Measurements from ENCODE around the gene MTR. TPM values are rescaled to one million over a fixed set of nuclear protein-coding genes. Genes with fewer than 3 reads are reported as not detected.

The MTR gene
- total RNA-seq, 1 experiment from 2014 or later = 35.5 TPM

DNA sequence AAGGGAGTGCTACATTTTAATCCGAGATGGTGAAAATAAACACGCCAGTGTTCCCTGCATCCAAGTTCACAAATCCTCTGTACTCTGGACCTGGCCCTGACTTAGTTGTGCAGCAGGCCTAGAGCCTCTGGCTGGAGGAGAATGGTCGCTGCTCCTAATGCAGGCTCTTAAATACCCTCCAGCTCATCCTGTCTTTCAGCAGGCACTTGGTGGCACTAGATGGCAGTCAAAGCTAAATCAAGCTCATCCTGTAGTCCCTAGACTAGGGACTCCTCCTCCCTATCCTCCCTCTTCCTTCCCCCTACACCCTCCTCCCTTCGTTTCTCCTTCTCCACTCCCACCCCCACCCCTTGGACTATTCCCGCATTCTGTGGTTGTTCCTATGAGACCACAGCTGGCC is 41.6 kb upstream of the MTR start:
- H2BK20ac ChIP-seq (ENCODE audit: low read depth, low read length, poor library complexity, severe bottlenecking) = no peak overlapping the region
- H2AK5ac ChIP-seq (ENCODE audit: insufficient read length, low read length) = no peak overlapping the region
- H3K23me2 ChIP-seq (ENCODE audit: insufficient read length, low read depth, low read length, poor library complexity, severe bottlenecking) = no peaks in the 10 kb centered on the region
- H3K4ac ChIP-seq (ENCODE audit: low read depth, low read length) = no peak overlapping the region
- H2BK15ac ChIP-seq (ENCODE audit: low read depth, low read length) = no peak overlapping the region
- H3K18ac ChIP-seq (ENCODE audit: insufficient read length, low read depth, low read length) = no peak overlapping the region
- TF ChIP-seq, protein P1, sequence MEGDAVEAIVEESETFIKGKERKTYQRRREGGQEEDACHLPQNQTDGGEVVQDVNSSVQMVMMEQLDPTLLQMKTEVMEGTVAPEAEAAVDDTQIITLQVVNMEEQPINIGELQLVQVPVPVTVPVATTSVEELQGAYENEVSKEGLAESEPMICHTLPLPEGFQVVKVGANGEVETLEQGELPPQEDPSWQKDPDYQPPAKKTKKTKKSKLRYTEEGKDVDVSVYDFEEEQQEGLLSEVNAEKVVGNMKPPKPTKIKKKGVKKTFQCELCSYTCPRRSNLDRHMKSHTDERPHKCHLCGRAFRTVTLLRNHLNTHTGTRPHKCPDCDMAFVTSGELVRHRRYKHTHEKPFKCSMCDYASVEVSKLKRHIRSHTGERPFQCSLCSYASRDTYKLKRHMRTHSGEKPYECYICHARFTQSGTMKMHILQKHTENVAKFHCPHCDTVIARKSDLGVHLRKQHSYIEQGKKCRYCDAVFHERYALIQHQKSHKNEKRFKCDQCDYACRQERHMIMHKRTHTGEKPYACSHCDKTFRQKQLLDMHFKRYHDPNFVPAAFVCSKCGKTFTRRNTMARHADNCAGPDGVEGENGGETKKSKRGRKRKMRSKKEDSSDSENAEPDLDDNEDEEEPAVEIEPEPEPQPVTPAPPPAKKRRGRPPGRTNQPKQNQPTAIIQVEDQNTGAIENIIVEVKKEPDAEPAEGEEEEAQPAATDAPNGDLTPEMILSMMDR (conservative IDR thresholded peaks at IDR 0.05) = peak; percentile 69
- no peaks in the 10 kb centered on the region for H3K27me3 Mint-ChIP-seq (ENCODE audit: low read depth)
- no peaks in the 10 kb centered on the region for H3K79me2 ChIP-seq (ENCODE audit: insufficient read depth, low read length)
- no peak overlapping the region for H3K14ac ChIP-seq (ENCODE audit: insufficient read depth, low read length)
- H2BK12ac ChIP-seq (ENCODE audit: insufficient read length, low read depth, low read length) = no peak overlapping the region
- no peak overlapping the region for H2BK120ac ChIP-seq (ENCODE audit: low read depth, low read length, poor library complexity, severe bottlenecking)
- no peak overlapping the region for H3K23ac ChIP-seq (ENCODE audit: insufficient read length, low read depth, low read length)
- no peak overlapping the region for H4K8ac ChIP-seq (replicated peaks; ENCODE audit: insufficient read length, low read depth, low read length)
- peaks cover 0 to 8% (median 6%) of the 10 kb centered on the region in 3 experiments; a peak in 3 of 7 replicates for H3K36me3 Mint-ChIP-seq (ENCODE audit: insufficient read depth in 1 of 3, low read depth in 3 of 3)
- peak; percentile 62 for DNase-seq
- H3K27me3 ChIP-seq (ENCODE audit: insufficient read depth, low read length) = no peaks in the 10 kb centered on the region
- peaks cover 0 to 2% of the 10 kb centered on the region in 2 experiments; a peak in 1 of 4 replicates for H3K4me1 Mint-ChIP-seq
- no peak overlapping the region for H2BK5ac ChIP-seq (ENCODE audit: insufficient read length, low read length)
- H3K9me3 ChIP-seq (ENCODE audit: control insufficient read depth, low read depth, low read length) = no peaks in the 10 kb centered on the region
- H3K9me3 Mint-ChIP-seq = no peaks in the 10 kb centered on the region
- H3K56ac ChIP-seq (ENCODE audit: insufficient read length, low read depth, low read length) = no peak overlapping the region
- H4K5ac ChIP-seq (ENCODE audit: insufficient read length, low read depth, low read length) = no peak overlapping the region
- H3T11ph ChIP-seq (ENCODE audit: low read length) = no peak overlapping the region
- H3K27ac ChIP-seq (ENCODE audit: insufficient read length, low read depth, low read length) = no peak overlapping the region
- 0 out of 7 replicates have a peak overlapping the region, but pooled peaks of 1 of the 3 experiments have one; percentile 89 for H3K27ac Mint-ChIP-seq
- no peak overlapping the region for H3K9ac ChIP-seq (ENCODE audit: extremely low read depth, insufficient read length, low read length)
- H4K91ac ChIP-seq (ENCODE audit: insufficient read length, low read depth, low read length) = no peak overlapping the region
- no peak overlapping the region for H2AFZ ChIP-seq (ENCODE audit: low read length)
- H3K4me3 Mint-ChIP-seq = no peak overlapping the region
- no peaks in the 10 kb centered on the region for H3K79me1 ChIP-seq (ENCODE audit: insufficient read depth, low read depth, low read length, poor library complexity, severe bottlenecking)
- no peak overlapping the region for H3K4me2 ChIP-seq (ENCODE audit: insufficient read depth, insufficient read length, low read length)
- H3K4me1 ChIP-seq (ENCODE audit: insufficient read depth, low read length) = no peaks in the 10 kb centered on the region
- H4K20me1 ChIP-seq (ENCODE audit: control insufficient read depth, insufficient read depth, insufficient read length) = no peaks in the 10 kb centered on the region
- WGBS (ENCODE audit: extremely low coverage, insufficient read length, low lambda C conversion rate) = no CpG with 5 or more reads among the region's 5 CpGs
